Activated T-cell treated with anti-CD3 and anti-CD28 coated beads for 4 hours (primary cell): ENCODE results near the gene TTC7B.

ENCODE experiments used
- DNase-seq: peaks from one replicate; pipeline ENCODE4 v3.0.0-alpha.2; 2020

Gene TTC7B

GRCh38 chr14:90805084-90805391, 11.2 kb downstream of the TTC7B start:
- no peak for DNase-seq

DNA sequence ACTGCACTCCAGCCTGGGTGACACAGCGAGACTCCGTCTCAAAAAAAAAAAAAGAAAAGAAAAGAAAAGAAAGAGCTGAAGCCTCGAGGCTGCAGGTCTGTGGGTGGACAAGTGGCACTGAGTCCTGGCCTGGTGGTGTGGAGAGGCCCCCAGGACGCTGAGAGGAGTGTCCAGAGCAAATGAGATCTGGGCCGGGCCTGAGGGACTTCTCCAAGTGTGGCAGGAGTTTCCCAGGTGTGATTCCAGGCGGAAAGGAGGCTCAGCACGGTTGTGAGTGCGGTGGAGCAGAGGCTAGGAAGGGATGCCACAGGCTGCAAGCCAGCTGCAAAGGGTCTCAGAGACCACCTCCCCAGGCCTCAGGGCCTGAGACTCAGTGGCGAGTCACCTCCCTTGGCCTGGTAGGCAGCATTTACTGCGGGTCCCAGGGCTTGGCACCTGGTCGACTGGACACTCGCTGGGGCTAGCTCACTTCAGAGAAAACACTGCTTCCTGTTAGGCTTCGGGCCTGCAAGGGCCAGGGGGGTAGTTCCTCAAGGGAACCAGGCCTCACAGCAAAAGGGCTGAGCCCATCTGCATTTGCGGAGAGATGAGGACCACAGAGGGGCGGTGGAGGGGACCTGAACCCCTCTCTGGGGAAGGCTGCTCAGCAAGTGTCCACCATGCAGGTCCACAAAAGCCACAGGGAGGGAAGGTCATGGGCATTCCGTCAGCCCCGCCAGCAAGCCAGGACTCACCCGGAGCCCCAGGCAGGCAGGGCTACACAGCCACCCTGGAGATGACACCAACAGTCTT, 11.7 kb downstream of the TTC7B start:
- no peak for DNase-seq

DNA sequence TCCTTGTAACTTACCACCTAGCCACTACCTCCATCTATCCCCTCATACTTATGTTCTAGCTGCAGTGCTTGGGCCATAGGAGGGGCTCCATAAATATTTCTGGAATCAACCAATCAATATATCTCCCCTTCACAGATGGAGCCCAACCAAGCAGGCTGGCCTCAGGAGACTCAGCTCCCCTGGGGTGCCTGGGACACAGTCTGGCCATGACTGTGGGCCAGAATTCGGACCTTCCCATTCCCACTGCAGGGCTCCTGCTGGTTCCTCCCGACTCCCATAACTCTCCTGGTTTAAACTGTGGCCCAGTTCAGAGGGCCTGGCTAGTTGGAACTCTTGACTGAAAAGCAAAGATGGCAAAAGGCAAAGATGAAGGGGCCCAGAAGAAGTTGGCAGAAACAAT, 13.0 kb downstream of the TTC7B start:
- DNase-seq: no peak

DNA sequence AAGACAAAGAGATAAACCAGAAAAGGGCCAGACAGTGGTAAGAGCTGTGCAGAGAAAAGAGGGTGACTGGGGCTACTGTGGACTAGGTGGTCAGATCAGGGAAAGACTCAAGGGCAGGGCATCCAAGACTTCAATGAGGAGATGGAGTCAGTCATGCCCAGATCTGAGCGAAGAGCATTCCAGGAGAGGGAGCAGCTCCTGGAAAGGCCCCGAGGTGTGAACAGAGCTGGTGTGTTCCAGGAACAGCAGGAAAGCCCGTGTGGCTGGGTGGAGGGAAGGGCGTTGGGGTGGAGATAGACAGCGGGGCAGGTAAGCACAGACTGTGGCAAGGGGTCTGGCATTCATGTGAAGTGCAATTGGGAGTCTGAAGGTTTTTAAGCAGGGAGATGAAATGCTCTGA, 16.8 kb downstream of the TTC7B start:
- no peak for DNase-seq

DNA sequence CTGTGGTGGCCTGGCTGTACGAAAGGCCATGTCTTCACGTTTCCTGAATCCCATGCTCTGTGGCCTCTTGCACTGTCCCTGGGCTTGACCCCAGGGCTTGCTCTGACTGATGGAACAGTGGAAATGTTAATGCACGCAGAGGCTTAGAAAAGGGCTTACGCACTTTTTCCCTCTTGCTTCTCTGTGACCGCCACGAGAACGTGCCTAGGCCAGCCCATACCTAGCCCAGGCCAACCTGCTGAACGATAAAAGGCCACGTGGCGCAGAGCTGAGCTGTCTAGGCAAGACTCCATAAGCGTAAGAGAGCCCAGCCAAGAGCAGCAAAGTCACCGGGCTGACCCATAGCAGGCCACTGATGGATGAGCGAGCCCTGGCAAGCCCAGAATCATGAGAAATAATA, 18.3 kb downstream of the TTC7B start:
- no peak for DNase-seq

DNA sequence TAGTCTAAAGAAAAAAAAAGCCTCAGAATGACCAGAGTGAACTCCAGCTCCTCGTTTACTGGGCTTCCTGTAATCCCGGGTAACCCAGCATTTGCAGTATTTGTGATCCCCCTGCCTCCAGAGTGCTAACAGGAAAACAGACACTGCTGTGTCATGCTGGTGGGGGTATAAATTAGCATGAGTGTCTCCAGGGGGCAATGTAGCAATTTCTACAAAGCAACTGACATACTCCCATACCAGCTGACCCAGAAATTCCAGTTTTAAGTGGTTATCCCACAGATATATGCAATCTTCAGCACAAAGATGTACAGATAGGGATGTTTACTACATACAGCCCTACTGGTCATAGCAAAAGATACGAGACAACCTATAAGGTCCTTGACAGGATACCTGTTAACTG, 18.8 kb downstream of the TTC7B start:
- no peak for DNase-seq

DNA sequence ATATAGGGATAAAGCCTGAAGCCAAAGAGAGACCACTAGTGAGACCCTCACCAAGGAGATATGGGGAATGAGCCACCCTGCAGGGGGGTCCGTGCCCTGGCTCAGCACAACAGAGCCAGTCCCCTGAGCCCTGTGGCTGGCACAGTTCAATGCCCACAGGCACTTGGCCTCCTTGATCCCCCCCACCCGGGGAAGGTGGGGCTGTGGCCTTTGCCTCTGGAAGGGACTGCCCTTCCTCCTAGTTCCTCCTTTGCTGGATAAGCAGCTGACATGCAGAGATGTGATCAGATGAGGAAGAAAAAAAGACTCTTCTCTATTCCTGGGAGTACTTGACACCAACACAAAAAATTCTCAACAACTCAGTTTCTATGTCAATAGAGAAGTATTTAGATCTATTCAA, 19.9 kb downstream of the TTC7B start:
- DNase-seq: no peak

DNA sequence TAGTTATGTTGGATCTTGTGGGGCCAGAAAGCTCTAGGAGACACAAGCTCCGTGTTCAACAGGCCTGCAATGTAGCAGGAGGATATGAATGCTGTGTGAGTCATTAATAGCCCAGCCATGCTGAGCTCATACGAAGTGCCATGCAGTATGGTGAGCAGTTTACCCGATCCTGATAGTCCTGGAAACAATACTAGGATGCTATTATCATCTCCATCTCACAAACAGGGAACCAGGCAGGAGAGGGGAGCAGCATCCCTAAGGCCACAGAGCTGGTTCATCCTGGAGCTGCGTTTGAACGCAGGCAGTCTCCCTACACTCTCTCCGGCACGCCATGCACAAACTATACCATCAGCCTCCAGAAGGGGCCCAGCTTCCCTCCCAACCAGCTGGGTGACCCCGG, 20.5 kb downstream of the TTC7B start:
- DNase-seq: no peak

DNA sequence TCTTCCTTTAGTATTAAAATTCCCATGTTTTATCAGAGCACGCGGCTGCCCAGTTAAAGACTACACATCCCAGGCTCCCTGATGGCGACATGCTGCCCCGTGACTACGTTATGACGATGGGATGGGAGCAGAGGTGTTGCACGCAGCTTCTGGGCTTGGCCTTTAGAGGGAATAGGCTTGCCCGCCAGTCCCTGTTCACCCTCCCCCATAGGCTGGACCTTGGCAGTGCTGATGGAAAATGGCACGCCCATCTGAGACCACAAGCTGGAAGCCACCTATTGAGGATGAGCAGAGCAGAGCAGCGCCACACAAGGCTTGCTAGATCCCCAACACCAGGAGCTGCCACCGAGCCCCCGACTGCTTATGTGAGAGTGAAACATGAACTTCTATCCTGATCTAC, 24.7 kb downstream of the TTC7B start:
- no peak for DNase-seq

DNA sequence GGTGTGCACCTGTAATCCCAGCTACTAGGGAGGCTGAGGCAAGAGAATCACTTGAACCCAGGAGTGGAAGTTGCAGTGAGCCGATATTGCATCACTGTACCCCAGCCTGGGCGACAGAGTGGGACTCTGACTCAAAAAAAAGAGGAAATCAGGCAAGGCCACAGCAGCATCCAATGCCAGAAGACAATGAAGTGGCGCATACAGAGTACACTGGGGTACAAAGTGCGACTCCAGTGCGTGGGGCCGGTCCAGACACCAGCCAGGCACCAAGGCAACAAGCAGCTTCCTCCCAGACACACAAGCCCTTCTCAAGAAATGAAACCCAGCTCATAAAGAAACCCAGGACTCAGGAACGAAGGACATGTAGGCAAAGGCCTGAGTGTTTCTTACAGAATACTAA, 28.2 kb downstream of the TTC7B start:
- DNase-seq: no peak

DNA sequence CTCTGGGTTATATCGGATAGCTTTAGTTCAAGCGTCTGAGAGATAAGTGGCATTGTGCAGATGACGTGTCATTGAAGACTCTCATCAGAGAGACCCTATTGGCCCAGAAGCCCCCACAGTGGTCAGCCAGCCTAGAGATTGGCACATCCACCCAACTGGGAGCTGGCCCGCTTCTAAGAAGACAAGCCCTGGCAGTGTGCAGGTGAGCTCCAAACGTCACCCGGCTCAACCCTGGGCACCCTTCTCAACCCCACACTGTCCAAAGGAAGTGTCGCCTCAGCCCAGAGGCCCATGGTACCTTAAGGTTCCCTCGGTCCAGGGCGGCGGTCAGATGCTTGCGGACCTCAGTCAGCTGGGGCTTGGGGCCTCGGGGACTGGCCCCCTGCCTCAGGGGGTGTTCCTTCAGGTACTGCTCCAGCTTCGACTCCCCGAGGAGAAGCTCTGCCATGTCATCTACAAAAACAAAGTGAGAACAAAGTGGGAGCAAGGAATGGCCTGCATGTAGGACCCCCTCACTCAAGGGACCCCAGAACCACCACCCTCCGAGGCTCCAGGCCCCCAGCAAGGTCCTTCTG, 30.3 kb downstream of the TTC7B start:
- no peak for DNase-seq

- DNase-seq: no peak
These were observed 30.8 kb downstream of the TTC7B start for GRCh38 chr14:90785471-90785870.

GRCh38 chr14:90784621-90785270, 31.5 kb downstream of the TTC7B start:
- no peak for DNase-seq

- DNase-seq: no peak
These were observed 32.9 kb downstream of the TTC7B start for GRCh38 chr14:90783344-90783743.

- DNase-seq: no peak
These were observed 33.3 kb downstream of the TTC7B start for GRCh38 chr14:90782892-90783291.

- no peak for DNase-seq
These were observed 34.4 kb downstream of the TTC7B start for GRCh38 chr14:90781876-90782275.

- no peak for DNase-seq
These were observed 34.9 kb downstream of the TTC7B start for GRCh38 chr14:90781344-90781761.

- no peak for DNase-seq
These were observed 35.7 kb downstream of the TTC7B start for GRCh38 chr14:90780519-90780918.

DNA sequence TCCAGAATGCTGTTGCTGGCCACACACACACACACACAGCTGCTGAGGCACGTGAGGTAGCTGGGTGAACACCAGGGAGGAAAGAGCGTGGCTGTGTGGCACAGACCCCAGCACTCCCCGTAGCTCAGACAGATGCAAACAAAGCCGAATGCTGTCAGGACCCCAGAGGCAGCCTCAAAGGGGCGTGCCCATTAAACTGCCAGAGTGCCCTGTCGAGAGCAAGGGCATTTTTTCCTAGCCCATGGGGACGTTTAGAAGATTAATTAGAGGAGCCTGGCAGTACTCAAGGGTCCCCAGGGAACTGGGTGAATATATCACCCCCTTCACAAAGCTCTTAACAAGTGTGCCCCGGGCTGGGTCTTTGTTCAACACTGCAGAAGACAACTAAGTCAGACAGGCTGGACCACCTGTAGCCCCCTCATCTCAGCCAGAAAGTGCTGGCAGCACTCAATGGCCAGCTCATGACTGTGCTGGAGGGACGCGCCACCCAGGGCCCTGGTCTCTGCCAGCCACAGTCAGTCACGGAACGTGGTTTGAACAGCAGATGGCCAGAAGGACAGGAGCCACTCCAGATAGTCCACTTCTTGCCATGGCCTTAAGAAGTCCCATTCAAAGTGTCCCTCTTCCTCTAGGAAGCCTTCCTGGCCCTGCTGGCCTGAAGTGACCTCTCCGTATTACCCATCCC, 37.5 kb downstream of the TTC7B start:
- DNase-seq: no peak

DNA sequence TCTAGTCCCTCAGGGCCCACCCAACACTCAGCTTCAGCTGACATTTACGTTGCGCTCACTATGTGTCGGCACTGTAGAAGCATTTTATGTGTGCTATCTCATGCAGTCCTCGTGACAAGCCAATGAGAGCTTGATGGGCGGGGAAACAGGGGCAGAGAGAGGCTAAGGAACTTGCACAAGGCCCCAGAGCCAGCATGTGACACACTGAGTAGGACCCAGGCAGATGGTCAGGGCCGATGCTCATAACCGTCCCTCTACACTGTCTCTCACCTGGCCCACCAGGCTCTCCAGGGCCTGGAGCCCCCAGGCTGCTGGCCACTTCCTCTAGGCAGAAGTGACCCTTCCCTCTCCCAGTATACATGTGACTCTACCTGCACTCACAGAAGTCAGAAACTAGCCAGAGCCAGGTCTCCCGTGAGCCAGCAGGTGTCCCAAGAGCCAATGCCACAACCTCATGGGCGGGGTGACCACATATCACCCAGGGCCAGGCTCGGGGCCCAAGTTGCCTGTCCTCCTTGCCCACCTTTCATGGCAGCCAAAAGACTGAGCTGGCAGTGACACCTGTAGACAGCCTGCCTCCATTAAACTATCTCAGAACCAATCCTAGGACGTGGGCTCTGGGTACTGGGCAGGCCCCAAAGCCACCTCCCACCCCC, 38.3 kb downstream of the TTC7B start:
- no peak for DNase-seq

GRCh38 chr14:90777358-90777757, 38.9 kb downstream of the TTC7B start:
- DNase-seq: no peak

GRCh38 chr14:90775441-90775840, 40.8 kb downstream of the TTC7B start:
- DNase-seq: no peak

- DNase-seq: no peak
These were observed 41.9 kb downstream of the TTC7B start for GRCh38 chr14:90774316-90774715.
